GM18907 (cell line): ENCODE results near the gene FAF1.

Source experiments
- ATAC-seq: cut with Tn5 transposase; IDR thresholded peaks from one replicate; pipeline ENCODE4 v1.9.1; 2021; ENCODE audit warnings: mild to moderate bottlenecking, moderate library complexity; ENCODE audit not compliant: unreplicated experiment

FAF1 gene

GRCh38 chr1:50658459-50659076, 301.5 kb downstream of the FAF1 start:
- ATAC-seq = no peak

- no peak for ATAC-seq
These were observed 303.1 kb downstream of the FAF1 start for GRCh38 chr1:50656931-50657330.

- ATAC-seq = no peak
These were observed 308.4 kb downstream of the FAF1 start for GRCh38 chr1:50651476-50652263.

- ATAC-seq = no peak
These were observed 313.5 kb downstream of the FAF1 start for GRCh38 chr1:50646526-50646925.

- ATAC-seq = no peak
These were observed 314.9 kb downstream of the FAF1 start for GRCh38 chr1:50645139-50645538.

- ATAC-seq = no peak
These were observed 315.5 kb downstream of the FAF1 start for GRCh38 chr1:50644447-50645105.

GRCh38 chr1:50637460-50637859, 322.6 kb downstream of the FAF1 start:
- ATAC-seq = no peak

GRCh38 chr1:50634251-50634650, 325.8 kb downstream of the FAF1 start:
- no peak for ATAC-seq

- no peak for ATAC-seq
These were observed 326.6 kb downstream of the FAF1 start for GRCh38 chr1:50633465-50633864.

GRCh38 chr1:50631161-50631560, 328.9 kb downstream of the FAF1 start:
- ATAC-seq = no peak

- ATAC-seq = no peak
These were observed 337.8 kb downstream of the FAF1 start for GRCh38 chr1:50622259-50622658.

GRCh38 chr1:50620680-50621329, 339.3 kb downstream of the FAF1 start:
- ATAC-seq = no peak

- ATAC-seq = no peak
These were observed 344.9 kb downstream of the FAF1 start for GRCh38 chr1:50615036-50615750.

- no peak for ATAC-seq
These were observed 348.4 kb downstream of the FAF1 start for GRCh38 chr1:50611675-50612074.

- ATAC-seq = peak; percentile 73
These were observed 349.5 kb downstream of the FAF1 start for GRCh38 chr1:50610563-50610962.

- ATAC-seq = no peak
These were observed 350.6 kb downstream of the FAF1 start for GRCh38 chr1:50609508-50609907.

GRCh38 chr1:50605186-50605875, 354.7 kb downstream of the FAF1 start:
- ATAC-seq = no peak

GRCh38 chr1:50604580-50604979, 355.5 kb downstream of the FAF1 start:
- no peak for ATAC-seq

GRCh38 chr1:50603274-50604271, 356.5 kb downstream of the FAF1 start:
- no peak for ATAC-seq
